Natural killer cell (primary cell): Measurements from ENCODE around the gene P2RX7. TPM values are rescaled to one million over a fixed set of nuclear protein-coding genes. Genes with fewer than 3 reads are reported as not detected.

Source experiments
- ATAC-seq, 3 donors: fragments of 150-1000 bp in 2 of 3; fragments of 200-7000 bp in 1 of 3; cut with Tn5 transposase; 1 replicate in 1 of 3; 2 replicates in 2 of 3; pipeline ENCODE4 v1.10.0; 2021; ENCODE audit warnings: mild to moderate bottlenecking in 2 of 3, moderate library complexity in 2 of 3
- DNase-seq, 2 donors: peaks; one replicate each; pipeline versions ENCODE4 v3.0.0 to v3.0.0-alpha.2; 2013 to 2021; ENCODE audit warnings: mixed read lengths in 1 of 2
- H3K27ac ChIP-seq: one replicate; pipeline ENCODE4 v1.5.1; 2013; ENCODE audit warnings: mild to moderate bottlenecking, low read length
- H3K27me3 ChIP-seq: one replicate; pipeline ENCODE4 v1.6.1; 2013; ENCODE audit warnings: low read length; ENCODE audit not compliant: control insufficient read depth, insufficient read depth
- H3K36me3 ChIP-seq: one replicate; pipeline ENCODE4 v1.6.1; 2013; ENCODE audit warnings: low read length; ENCODE audit not compliant: control insufficient read depth, insufficient read depth
- H3K4me1 ChIP-seq: one replicate; pipeline ENCODE4 v1.6.1; 2013; ENCODE audit warnings: low read length; ENCODE audit not compliant: control insufficient read depth, insufficient read depth
- H3K4me3 ChIP-seq: one replicate; pipeline ENCODE4 v1.5.1; 2013; ENCODE audit warnings: low read length
- H3K9me3 ChIP-seq: one replicate; pipeline ENCODE4 v1.6.1; 2013; ENCODE audit warnings: low read length; ENCODE audit not compliant: control insufficient read depth, insufficient read depth
- H3K27ac Mint-ChIP-seq, 2 donors: one replicate each; pipeline ENCODE4 v1.8.0; 2022; ENCODE audit warnings: mild to moderate bottlenecking in 2 of 2, mixed read lengths in 2 of 2, moderate library complexity in 1 of 2
- H3K27me3 Mint-ChIP-seq, 2 donors: one replicate each; pipeline ENCODE4 v1.8.0; 2022; ENCODE audit warnings: low read depth in 2 of 2, mixed read lengths in 2 of 2
- H3K36me3 Mint-ChIP-seq: one replicate; pipeline ENCODE4 v1.8.0; 2022; ENCODE audit warnings: mixed read lengths
- H3K4me1 Mint-ChIP-seq, 2 donors: one replicate each; pipeline ENCODE4 v1.8.0; 2022; ENCODE audit warnings: mixed read lengths in 2 of 2
- H3K4me3 Mint-ChIP-seq: one replicate; pipeline ENCODE4 v1.8.0; 2022; ENCODE audit warnings: mild to moderate bottlenecking, moderate library complexity, mixed read lengths
- H3K9me3 Mint-ChIP-seq, 2 donors: one replicate each; pipeline ENCODE4 v1.8.0; 2022; ENCODE audit warnings: mixed read lengths in 2 of 2
- WGBS: methylation state at CpG from one replicate; pipeline ENCODE4 v1.1.7; 2013; ENCODE audit warnings: missing lambda C conversion rate; ENCODE audit not compliant: insufficient coverage; 5-methylcytosine and 5-hydroxymethylcytosine counted together
- intact Hi-C: fragments of 100-400 bp; cut with micrococcal nuclease; formaldehyde crosslinking; loops from one replicate; pipeline ENCODE4 v1.14.2; 2022
- total RNA-seq, 4 donors: library from RNA; stranded (reverse); fragments of 120-200 nt in 1 of 4; gene quantifications; one replicate each; pipeline versions ENCODE4 v1.2.3 to v1.2.4, GENCODE V29; 2013 to 2022
- TF ChIP-seq, protein P1 (sequence below): fragments of 200-600 bp; IDR thresholded peaks from one replicate; pipeline ENCODE4 v1.8.0; 2022; ENCODE audit warnings: antibody characterized with exemption

The P2RX7 gene
- total RNA-seq, 3 donors from 2014 or later (not counting 1 experiment from before 2014, with no cell fraction given), result 14.1 to 22.9 (median 16.7) TPM

GRCh38 chr12:121085506-121086353 is 46.9 kb upstream of the P2RX7 start:
- H3K9me3 Mint-ChIP-seq, result no peaks in the 10 kb centered on the region

DNA sequence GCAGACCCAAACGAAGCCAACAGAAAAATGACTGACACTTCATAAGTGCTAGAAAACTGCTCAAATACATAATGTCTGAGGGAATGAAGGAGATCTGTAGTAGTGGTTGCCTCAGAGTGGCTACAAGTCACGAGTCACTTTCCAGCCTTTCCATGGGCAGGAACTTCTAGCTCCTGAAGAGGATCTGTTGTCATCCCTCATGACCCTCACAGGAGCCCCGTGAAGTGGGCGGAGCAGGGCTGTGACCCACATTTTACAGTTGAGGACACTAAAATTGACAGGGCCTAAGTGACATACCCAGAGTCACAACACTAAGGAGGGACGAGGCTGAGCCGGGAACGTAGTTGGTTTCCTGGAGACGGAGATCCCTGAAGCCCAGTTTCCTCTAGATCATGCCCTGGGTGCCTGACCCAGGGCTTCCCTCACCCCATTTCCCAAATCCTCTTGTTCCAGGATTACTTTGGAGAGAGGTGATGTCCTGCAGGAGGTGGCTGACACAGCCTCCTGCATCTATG is 45.8 kb upstream of the P2RX7 start:
- no peaks in the 10 kb centered on the region for H3K9me3 ChIP-seq
- Mint-ChIP-seq H3K9me3 (no peaks in the 10 kb centered on the region), H3K4me1 (peaks cover 32% of the 10 kb centered on the region in 2 donors), H3K27me3 (no peaks in the 10 kb centered on the region), H3K27ac (no peak overlapping the region), H3K4me3 (no peak overlapping the region), H3K36me3 (no peaks in the 10 kb centered on the region)
- WGBS, result 94% methylated on average over 8 of the region's 8 CpGs
- TF ChIP-seq, protein P1, sequence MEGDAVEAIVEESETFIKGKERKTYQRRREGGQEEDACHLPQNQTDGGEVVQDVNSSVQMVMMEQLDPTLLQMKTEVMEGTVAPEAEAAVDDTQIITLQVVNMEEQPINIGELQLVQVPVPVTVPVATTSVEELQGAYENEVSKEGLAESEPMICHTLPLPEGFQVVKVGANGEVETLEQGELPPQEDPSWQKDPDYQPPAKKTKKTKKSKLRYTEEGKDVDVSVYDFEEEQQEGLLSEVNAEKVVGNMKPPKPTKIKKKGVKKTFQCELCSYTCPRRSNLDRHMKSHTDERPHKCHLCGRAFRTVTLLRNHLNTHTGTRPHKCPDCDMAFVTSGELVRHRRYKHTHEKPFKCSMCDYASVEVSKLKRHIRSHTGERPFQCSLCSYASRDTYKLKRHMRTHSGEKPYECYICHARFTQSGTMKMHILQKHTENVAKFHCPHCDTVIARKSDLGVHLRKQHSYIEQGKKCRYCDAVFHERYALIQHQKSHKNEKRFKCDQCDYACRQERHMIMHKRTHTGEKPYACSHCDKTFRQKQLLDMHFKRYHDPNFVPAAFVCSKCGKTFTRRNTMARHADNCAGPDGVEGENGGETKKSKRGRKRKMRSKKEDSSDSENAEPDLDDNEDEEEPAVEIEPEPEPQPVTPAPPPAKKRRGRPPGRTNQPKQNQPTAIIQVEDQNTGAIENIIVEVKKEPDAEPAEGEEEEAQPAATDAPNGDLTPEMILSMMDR, result no peak
- no peak overlapping the region for H3K4me3 ChIP-seq
- no peaks in the 10 kb centered on the region for H3K36me3 ChIP-seq
- intact Hi-C loops, result no loop called here
- ATAC-seq, result no peak
- H3K27ac ChIP-seq, result no peak overlapping the region
- no peaks in the 10 kb centered on the region for H3K27me3 ChIP-seq
- no peak for DNase-seq
- H3K4me1 ChIP-seq, result peaks cover 12% of the 10 kb centered on the region

More at GRCh38 chr12:121085506-121086353, 46.9 kb upstream of the P2RX7 start:
- H3K36me3 ChIP-seq, result no peaks in the 10 kb centered on the region
- no peaks in the 10 kb centered on the region for H3K27me3 Mint-ChIP-seq
- H3K4me3 Mint-ChIP-seq, result no peak overlapping the region
- ATAC-seq (no peak), DNase-seq (no peak)
- no peak overlapping the region for H3K4me3 ChIP-seq
- no peaks in the 10 kb centered on the region for H3K9me3 ChIP-seq
- WGBS, result 94% methylated on average over 17 of the region's 17 CpGs
- intact Hi-C loops, result no loop called here
- H3K4me1 ChIP-seq, result peaks cover 9% of the 10 kb centered on the region
- no peaks in the 10 kb centered on the region for H3K27me3 ChIP-seq
- TF ChIP-seq, protein P1, result no peak
- no peaks in the 10 kb centered on the region for H3K36me3 Mint-ChIP-seq
- peaks cover 21 to 22% of the 10 kb centered on the region in 2 donors for H3K4me1 Mint-ChIP-seq
- no peak overlapping the region for H3K27ac Mint-ChIP-seq
- no peak overlapping the region for H3K27ac ChIP-seq

GRCh38 chr12:121087467-121088194 is 45.0 kb upstream of the P2RX7 start:
- DNase-seq, result no peak
- H3K36me3 Mint-ChIP-seq, result no peaks in the 10 kb centered on the region
- intact Hi-C loops, result no loop called here
- TF ChIP-seq, protein P1, result no peak
- Histone ChIP-seq H3K27ac (no peak overlapping the region), H3K4me3 (no peak overlapping the region), H3K4me1 (peaks cover 20% of the 10 kb centered on the region), H3K36me3 (no peaks in the 10 kb centered on the region), H3K9me3 (no peaks in the 10 kb centered on the region), H3K27me3 (no peaks in the 10 kb centered on the region)
- no peaks in the 10 kb centered on the region for H3K9me3 Mint-ChIP-seq
- 75% methylated on average over 11 of the region's 11 CpGs for WGBS
- no peak overlapping the region for H3K4me3 Mint-ChIP-seq
- ATAC-seq, result no peak
- no peaks in the 10 kb centered on the region for H3K27me3 Mint-ChIP-seq
- peak overlapping the region in 1 of 2 donors; percentile 37 for H3K27ac Mint-ChIP-seq
- peaks cover 40% of the 10 kb centered on the region in 2 donors for H3K4me1 Mint-ChIP-seq
